Middle frontal gyrus (tissue), 1 donor: ENCODE measurements around the gene COPS9.

ENCODE experiments used
- DNase-seq: peaks from one replicate; pipeline ENCODE4 v3.0.0-alpha.2; 2015; ENCODE audit warnings: low spot score; ENCODE audit errors: extremely low spot score

Gene COPS9

GRCh38 chr2:240136013-240136670, at the start of gene COPS9:
Gene COPS9, minus strand, starts transcription at chr2:240136305. Its CDS starts 21 bp downstream, at chr2:240136284.
- DNase-seq: peak; percentile 66

GRCh38 chr2:240184656-240185055, 48.6 kb upstream of the COPS9 start:
- no peak for DNase-seq

- DNase-seq: no peak
Observed at GRCh38 chr2:240183875-240184590, 47.9 kb upstream of the COPS9 start.

GRCh38 chr2:240183006-240183874, 47.1 kb upstream of the COPS9 start:
- no peak for DNase-seq

- no peak for DNase-seq
Observed at GRCh38 chr2:240182476-240182875, 46.4 kb upstream of the COPS9 start.

- DNase-seq: no peak
Observed at GRCh38 chr2:240182001-240182400, 45.9 kb upstream of the COPS9 start.

- DNase-seq: no peak
Observed at GRCh38 chr2:240179941-240180666, 44.0 kb upstream of the COPS9 start.

- DNase-seq: no peak
Observed at GRCh38 chr2:240179186-240179815, 43.2 kb upstream of the COPS9 start.

GRCh38 chr2:240178564-240178963, 42.5 kb upstream of the COPS9 start:
- DNase-seq: no peak

GRCh38 chr2:240174496-240174895, 38.4 kb upstream of the COPS9 start:
- no peak for DNase-seq

GRCh38 chr2:240172071-240172895, 36.2 kb upstream of the COPS9 start:
- DNase-seq: no peak

- no peak for DNase-seq
Observed at GRCh38 chr2:240170883-240171282, 34.8 kb upstream of the COPS9 start.

GRCh38 chr2:240170354-240170735, 34.2 kb upstream of the COPS9 start:
- DNase-seq: no peak

- DNase-seq: no peak
Observed at GRCh38 chr2:240169486-240170353, 33.6 kb upstream of the COPS9 start.

- no peak for DNase-seq
Observed at GRCh38 chr2:240168546-240169361, 32.6 kb upstream of the COPS9 start.

- no peak for DNase-seq
Observed at GRCh38 chr2:240168041-240168440, 31.9 kb upstream of the COPS9 start.

- DNase-seq: no peak
Observed at GRCh38 chr2:240167588-240167880, 31.4 kb upstream of the COPS9 start.
